ENCODE data around the gene GALNTL6.
"Not testable (repeated sequence)": the region's sequence is repeated elsewhere in the genome, so short reads cannot be mapped to it uniquely, and the experiment has no call there.

Gene GALNTL6

DNA sequence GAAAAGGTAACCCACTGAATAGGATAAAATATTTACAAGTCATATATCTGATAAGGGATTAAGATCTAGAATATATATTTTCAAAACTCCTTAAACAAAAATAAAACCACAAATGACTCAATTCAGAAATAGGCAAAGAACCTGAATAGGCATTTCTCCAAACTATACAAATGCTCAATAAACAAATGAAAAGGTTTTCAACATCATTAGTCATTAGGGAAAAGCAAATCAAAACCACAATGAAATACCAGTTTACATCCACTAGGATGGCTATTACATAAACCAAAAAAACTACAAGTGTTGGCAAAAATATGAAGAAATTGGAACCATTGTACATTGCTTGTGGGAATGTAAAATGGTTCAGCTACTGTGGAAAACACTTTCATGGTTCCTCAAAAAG is 1188.4 kb downstream of the GALNTL6 start:
- DNase-seq: no peak

DNA sequence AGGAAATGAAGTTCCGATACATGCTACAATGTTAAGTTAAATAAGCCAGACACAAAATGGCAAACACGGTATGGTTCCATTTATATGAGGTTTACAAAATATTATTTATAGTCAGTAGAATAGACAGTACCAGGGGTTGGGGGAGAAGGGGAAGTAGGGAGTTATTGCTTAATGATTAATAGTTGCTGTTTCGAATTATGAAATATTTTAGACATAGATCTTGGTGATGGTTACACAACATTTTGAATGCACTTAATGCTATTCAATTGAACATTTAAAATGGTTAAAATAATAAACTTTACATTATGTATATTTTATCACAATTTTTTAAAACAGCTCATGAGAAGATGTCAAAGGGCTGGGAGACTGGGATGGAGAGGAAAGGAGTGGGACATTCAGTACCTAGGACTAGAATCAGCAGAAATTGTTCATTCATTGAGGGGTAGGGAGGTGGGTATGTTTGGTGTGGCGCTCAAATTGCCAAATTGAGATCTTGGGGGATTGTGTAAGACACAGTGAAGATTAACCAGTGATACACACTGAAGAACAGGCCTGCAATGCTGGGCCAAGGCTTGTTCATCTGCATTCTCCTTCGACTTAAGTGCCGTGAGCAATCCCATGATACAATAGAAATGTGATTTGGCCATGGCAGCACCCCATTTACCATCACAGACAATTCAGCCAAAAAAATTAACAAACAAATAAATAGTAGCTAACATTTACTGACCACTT is 1189.8 kb downstream of the GALNTL6 start:
- DNase-seq: no peak

DNA sequence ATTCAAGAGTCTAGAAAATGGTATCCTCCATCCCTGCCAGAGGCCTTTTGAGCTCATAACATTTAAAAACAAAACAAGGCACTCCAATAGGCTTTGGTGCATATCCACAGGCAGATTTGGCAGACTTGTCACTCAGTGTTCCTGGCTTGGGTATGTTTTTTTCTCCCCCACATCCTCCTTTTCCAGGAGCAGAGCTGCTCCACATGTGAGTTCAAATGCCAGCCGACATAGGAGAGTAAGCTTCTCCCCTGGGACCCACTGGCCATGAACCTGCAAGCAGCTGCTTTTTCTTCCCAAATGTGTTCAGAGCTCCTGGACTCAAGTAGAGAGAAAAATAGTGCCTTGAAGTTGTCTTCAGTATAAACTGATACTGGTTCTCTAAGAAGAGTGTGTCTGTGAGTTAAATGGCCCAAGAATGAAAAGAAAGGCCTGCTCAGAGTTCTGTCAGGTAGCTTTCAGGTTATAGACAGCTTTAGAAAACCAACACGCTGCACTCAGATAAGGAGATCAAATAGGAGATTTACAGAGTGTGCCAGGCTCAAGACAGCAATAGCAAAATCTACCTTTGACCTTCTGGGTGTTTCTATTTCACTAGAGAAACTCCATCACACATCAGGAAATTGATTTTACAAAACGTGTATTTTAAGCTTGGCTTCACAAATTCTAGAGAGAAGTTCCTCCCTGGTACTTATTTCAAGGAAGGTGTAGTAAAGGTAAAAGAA is 1192.9 kb downstream of the GALNTL6 start:
- DNase-seq: no peak

DNA sequence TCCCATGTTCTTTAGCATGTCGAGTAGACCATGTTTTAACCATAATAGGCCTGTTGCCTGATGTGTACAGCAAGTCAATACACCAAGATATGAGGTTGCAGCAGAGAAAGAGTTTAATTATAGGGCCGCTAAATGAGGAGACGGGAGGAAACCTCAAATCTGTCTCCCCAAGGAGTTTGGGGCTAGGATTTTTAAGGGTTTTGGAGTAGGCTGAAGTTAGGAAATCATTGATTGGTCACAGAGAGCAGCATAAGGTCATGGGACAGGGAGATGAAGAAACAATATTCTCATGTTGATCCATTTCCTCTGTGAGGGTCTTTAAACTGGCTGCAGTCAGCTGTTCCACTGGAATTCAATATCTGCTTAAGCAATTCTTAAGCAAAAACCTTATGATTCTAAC is 1195.2 kb downstream of the GALNTL6 start:
- DNase-seq: no peak

DNA sequence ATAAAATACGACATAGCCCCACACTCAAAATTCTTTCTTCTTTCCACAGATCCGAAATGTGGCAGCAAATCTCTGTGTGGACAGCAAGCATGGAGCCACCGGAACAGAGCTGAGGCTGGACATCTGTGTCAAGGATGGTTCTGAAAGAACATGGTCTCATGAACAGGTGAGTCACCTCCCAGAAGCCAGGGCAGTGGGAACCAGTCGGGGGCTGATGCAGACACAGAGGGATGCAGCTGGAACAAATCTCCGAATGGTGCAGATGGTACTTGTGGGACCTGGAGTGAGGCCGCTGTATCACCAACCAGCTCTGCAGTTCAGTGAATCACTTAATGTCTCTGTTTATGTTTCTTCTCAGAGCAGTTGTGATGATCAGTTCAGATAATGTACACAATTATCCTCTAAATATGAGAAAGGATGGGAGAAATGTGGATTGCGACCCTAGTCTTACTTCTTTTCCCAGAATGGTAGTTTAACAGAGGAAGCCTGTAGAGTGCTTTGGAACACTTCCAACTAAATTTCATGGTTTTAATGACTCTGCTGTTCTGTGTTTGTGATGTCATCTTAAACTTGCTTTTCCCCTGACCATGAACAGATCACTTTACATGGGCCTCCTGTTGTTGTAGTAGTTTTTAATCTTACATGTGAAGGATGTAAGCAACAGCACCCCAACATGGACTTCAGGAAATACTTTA is 1196.1 kb downstream of the GALNTL6 start:
- DNase-seq: no peak

DNA sequence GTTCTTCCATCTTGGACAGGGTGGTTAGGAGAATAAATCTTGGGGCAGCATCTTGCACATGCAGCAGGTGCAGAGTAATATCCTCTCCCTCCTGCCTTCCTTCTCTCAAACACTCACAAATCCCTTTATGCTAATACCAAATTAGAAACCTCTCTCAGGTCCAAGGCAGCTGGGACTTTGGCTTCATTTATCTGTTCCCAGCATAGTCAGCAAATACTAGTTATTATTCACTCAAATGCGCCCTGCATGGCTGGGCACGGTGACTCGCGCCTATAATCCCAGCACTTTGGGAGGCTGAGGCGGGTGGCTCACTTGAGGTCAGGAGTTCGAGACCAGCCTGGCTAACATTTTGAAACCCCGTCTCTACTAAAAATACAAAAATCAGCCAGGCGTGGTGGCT is 1199.4 kb downstream of the GALNTL6 start:
- no peak for DNase-seq

DNA sequence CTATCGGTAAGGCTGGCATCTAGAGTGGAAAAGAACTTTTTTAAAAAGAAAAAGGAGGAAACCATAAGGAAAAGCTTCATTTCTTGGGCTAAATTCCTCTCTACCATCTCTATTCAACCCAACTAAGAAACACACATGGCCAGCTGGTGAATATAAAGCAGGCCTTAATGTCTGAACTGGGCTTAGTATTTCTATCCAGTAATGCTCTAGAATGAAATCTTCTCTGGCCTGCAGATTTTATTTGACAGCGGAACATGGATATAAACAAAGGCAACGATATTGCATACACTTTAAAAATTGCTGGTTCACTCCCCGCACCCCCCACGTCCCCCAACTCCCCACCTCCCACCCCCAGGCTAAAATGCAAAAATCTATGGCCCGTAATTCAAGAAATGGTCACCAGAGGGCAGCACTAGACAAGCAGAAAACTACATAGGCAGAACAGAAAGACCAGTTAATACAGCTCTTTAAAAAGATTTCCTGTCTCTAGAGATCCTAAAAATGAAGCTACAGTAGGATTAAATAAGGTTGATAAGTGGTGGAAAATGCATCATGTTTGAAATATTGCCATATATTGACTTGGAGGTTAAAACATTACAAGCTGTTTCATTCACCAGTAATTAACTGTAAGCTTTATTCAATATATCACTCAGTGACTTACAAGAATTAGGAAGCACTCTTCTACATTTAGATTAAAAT is 1200.2 kb downstream of the GALNTL6 start:
- DNase-seq: peak; percentile 40

DNA sequence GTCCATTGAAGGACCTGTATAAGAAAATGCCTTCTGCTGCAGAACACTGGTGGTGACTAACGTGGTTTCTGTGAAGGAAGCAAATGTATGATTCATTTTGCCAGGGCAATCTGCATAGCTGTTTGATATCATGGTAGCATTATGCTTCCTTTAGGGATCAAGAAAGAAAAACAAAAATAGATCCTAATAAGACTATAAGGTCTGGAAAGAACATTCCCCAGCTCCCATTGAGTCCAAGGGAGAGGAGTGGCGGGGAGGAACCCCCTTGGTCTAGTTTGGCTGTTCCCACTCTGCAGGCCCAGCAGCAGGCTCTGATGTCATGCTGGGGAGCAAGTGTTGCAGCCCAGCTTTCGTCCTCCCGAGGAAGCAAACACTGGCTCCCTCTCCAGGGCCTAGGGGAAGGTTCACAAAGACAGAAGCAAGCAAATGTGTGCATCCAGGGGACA is 1200.9 kb downstream of the GALNTL6 start:
- DNase-seq: no peak

DNA sequence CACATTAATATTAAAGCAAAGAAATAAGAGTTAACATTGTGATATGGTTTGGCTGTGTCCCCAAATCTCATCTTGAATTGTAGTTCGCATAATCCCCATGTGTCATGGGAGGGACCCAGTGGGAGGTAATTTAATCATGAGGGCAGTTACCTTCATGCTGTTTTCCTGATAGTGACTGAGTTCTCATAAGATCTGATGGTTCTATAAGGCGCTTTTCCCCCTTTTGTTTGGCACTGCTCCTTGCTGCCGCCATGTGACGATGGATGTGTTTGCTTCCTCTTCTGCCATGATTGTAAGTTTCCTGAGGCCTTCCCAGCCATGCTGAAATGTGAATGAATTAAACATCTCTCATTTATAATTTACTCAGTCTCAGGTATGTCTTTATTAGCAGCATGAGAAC is 1201.6 kb downstream of the GALNTL6 start:
- no peak for DNase-seq

DNA sequence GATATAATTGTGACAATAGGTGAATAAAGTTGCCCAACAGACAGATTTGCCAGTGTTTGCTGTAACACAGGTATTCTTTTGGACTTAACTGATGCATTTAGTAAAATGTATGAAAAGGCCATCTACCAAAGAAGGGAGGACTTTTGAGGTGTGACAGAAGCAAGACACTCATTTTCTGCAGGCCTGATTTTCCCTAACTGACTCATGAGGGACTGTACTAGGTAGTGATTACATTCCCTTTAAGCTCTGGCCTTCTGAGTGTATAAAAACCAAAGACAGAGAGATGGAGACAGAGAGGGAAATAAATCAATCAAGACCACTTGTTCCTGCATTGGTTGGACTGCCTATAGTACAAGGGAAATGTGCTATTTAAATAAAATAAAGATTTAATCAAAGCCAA is 1204.6 kb downstream of the GALNTL6 start:
- DNase-seq: no peak

DNA sequence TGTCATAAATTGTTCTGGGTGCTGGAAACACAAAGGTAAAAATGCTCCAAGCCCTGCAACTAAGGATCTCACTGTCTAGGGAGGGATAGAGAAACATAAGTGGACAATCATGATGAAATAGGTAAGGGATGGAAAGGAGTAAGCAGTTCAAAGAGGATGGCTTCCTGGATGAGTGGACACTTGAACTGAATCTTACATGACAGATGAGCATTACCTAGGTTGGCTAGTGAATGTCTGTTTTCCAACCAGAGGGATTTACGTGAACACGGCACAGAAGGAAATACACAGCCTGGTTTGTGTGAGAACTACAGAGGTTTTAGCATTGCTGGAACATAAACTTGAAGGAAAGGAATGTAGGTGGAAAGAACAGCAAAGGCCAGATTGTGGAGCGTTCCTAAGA is 1205.2 kb downstream of the GALNTL6 start:
- DNase-seq: no peak

DNA sequence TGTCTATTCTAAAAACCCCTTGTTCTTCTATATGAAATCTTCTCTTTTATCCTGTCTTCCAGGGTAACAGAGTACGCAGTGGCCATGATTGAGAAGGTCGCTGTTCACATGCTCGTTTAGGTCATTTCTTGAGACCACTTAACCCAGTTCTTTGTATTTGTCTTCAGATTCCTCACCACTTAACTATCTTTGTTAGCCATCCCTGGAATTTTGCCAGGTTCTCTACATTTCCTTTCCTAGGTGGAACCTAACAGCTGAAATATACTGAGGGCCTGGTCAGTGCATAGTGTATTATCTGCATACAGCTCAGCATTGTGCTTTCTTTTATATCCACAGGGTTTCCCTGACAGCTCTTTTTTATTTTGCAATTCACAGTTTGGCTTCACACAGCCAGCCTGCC is 1206.5 kb downstream of the GALNTL6 start:
- no peak for DNase-seq

DNA sequence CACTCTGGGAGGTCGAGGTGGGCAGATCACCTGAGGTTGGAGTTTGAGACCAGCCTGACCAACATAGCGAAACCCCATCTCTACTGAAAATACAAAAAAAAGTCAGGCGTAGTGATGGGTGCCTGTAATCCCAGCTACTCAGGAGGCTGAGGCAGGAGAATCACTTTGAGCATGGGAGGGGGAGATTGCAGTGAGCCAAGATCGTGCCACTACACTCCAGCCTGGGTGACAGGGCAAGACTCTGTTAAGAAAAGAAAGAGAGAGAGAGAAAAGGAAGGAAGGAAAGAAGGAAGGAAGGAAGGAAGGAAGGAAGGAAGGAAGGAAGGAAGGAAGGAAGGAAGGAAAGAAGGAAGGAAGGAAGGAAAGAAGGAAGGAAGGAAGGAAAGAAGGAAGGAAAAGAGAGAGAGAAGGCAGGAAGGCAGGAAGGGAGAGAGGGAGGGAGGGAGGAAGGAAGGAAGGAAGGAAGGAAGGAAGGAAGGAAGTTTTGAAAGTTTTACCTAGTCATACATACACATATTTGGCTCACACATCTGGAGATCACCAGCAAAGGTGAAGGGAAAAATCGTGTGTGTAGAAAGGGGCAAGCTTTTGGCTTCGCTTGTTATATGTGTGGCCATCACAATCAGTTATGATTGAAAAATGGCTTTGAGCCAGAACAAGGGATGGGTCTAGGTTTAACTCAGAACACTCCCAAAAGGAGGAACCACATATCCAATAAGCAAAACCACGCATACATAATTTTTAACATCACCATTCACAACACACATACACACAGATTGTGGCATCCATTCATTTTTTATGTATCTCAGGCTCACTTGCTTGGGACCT is 1208.8 kb downstream of the GALNTL6 start:
- not testable (repeated sequence) for DNase-seq

DNA sequence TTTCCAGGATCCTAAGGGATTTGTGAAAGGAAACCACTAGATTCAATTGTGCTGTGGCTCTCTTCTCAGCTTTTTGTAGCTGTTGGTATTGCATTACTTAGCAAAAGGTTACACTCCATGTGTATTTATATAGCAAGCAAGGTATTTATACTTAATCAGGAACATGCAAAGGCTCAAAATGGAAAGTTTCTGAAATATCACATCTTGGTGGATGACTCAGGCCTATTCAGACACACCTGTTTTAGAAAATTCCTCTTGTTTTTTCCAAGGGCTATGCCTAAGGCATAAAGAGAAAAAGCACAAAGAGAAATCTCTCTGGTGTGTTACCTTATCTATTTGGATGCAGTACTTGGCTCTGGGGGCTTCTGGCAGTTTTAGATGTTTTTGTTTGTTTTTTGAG is 1211.0 kb downstream of the GALNTL6 start:
- DNase-seq: no peak

DNA sequence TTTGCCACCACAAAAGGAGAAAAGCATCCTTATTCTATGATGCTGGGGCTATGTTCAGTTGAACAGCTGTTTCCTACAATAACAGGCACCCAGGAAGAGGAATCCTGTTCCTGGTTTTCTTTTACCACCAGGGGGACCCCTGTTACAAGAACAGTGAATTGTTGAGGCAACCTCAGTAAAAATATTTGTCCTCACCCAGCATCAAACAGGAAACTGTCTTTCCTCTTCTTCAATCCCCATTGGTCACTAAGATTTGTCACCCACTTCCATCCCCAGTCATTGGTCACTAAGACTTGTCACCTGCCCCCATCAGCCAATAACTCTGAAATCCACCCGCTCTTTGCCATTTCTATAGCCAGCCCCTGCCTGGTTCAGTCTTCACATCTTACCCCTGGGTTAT is 1211.9 kb downstream of the GALNTL6 start:
- DNase-seq: peak; percentile 63

DNA sequence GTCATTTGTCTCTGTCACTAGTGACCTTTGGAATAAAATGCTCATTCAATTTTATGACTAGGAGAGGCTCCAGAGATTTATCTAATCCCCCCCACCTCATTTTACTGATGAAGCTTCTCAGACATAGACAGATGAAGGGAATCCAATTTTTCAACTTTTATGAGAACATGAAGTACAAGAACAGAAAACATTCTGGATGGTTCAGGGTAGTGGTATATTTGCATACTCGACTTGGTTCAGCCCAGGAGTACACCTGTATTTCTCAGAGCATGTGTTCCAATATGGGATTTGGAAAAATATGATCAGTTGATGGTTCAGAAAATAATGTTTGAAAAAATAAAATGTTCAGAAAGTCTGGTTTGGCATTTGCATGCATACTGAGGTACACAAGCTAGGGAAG is 1224.0 kb downstream of the GALNTL6 start:
- DNase-seq: no peak

DNA sequence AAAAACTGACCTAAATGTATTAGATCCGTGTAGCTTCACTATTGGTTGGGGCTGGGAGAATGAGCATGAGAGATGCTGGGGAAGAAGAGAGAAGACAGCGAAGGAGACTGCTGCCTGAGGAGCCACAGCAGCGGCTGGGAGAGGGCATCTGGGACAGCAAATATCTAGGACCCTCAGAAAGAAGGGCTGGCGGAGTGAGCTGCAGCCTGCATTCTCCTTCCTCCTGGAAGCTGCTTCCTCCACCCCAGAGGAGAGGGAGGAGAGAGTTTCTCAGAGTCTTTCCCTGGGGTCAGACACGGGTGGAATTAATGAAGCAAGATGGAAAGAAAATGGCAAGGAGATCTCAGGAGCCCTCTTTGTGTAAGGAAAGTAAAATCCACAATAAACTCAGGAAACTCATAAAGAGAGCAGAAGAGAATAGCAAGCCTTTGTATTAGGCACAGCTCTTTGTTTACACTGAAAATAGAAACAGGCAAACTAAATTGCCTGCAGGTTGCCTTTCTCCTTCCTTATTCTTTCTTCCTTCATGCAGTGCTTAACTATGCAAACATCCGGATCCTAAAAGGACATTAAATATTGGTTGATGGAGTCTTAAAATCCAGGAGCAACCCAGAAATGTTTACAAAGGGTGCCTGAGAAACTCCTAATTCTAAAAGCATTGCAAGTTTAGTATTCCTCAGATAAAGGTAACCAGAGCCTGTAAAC is 1225.1 kb downstream of the GALNTL6 start:
- no peak for DNase-seq

DNA sequence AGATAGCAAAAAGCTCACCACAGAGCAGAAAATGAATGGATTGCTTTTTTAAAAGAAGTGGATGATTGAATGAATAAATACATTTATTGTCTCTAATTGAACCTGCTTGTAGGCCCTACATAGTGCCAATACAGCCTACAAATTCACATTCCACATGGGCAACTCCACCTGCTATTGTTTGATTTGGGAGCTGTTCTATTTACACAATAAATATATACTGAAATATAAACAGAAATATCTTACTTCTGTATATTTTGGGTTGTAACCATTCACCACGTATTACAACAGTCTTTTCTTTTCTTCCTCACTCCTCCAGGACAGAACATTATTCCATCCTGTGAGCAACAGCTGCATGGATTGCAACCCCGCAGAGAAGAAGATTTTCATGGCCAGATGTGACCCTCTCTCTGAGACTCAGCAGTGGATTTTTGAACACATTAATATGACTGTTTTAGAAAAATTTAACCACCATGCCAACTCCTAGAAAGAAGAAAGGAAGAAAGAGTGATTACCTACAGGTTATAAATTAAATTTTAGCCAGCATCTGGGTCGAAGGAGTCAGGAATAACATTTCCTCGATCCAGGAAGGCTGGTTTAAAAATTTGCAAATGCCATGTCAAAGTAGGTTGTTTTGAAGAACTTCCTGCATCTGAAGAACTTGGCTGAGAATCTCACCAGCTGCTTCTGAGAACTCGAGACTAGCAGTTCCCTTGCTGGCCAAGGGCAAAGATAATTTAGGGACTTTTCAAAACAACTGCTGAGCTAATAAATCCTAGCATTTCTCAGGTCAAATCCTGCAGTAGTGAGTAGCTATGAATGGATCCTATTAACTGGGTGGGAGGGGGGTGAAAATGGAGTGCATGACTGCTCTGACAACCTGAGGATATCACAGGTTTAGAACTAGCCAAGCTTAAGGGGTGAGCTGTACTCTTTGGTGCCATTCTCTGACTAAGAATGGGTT is 1226.7 kb downstream of the GALNTL6 start:
- DNase-seq: no peak

DNA sequence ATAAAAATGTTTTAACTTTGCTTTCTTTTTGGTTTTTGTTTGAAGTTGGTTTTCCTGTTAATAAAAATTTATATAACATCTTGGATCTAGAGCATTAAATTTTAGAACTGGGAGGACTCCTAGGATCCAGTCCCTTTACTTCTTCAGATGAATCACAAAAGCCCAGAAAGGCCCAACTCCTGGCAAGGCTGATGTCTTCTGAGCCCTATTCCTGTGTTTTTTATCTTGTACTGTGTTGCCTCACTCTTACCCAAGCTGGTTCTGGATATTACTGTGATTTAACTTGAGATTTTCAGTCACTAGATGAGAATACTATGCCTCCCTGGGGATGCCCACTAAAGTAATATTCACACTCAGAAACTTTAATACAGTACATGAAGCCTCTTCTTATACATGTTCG is 1228.3 kb downstream of the GALNTL6 start:
- no peak for DNase-seq

DNA sequence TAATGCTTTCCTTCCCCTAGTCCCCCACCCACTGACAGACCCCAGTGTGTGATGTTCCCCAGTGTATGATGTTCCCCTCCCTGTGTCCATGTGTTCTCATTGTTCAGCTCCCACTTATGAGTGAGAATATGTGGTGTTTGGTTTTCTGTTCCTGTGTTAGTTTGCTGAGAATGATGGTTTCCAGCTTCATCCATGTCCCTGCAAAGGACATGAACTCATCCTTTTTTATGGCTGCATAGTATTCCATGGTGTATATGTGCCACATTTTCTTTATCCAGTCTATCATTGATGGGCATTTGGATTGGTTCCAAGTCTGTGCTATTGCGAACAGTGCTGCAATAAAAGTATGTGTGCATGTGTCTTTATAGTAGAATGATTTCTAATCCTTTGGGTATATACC is 1228.9 kb downstream of the GALNTL6 start:
- DNase-seq: not testable (repeated sequence)

DNA sequence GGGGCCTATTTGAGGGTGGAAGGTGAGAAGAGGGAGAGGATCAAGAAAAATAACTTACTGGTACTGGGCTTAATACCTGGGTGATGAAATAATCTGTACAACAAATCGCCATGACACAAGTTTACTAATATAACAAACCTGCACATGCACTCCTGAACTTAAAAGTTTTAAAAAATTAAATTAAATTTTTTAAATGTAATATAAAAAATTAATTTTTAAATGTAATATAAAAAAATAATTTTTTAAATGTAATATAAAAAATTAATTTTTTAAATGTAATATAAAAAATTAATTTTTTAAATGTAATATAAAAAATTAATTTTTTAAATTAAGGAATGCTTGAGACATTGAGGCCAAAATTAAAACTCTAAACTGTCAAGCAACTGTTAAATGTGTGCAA is 1231.1 kb downstream of the GALNTL6 start:
- no peak for DNase-seq

Measured in midbrain (tissue), 1 donor.